Mucosa of gallbladder (tissue), 1 donor: ENCODE measurements around the gene SH3BGRL2. TPM values are rescaled to one million over a fixed set of nuclear protein-coding genes. Genes with fewer than 3 reads are reported as not detected.
"Not testable (repeated sequence)": the region's sequence is repeated elsewhere in the genome, so short reads cannot be mapped to it uniquely, and the experiment has no call there.

Experiments
- DNase-seq: peaks from one replicate; pipeline ENCODE4 v3.0.0-alpha.2; 2020; ENCODE audit warnings: low spot score
- total RNA-seq: library from RNA; stranded (reverse); gene quantifications from one replicate; pipeline ENCODE4 v1.2.1, GENCODE V29; 2021
- donor health status: DM: no; HTN: no; CAD: no.

The SH3BGRL2 gene
- total RNA-seq, 1 donor from 2014 or later: 64.3 TPM

DNA sequence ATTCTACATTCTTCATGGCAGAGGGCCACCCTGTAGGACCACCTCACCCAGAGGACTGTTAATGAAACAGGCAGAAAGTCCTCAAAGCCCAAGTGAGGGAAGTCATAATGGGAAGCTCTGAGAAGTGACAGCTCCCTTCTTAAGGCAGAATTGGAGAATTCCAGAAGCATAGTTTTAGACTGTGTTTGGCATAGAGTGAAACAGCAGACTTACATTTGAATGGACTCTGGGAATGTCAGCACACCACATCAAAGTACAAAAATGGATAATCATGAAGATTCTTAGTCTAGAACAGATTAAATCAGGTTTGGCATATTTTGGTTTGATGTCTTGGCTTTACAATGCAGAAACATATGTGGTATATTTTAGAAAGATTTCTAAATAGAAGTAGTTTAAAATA lies 17.9 kb downstream of the SH3BGRL2 start:
- DNase-seq: no peak

DNA sequence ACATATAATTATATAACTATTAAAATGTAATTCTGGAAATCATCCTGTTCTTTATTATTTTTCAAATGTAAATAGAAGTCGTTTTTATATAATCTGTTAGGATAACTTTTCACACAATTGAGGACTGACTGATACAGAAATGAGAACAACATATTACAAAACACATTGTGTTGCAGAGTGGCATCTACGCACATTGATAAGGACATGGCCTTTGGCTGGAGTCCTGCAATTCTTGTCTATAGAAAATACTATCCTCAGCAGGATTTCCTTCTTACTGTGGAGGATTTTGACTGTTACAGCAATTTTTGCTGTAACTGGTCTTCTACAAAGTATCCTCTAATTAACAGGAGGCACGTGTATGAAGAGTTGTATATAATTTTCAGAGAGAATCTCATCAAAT lies 19.8 kb downstream of the SH3BGRL2 start:
- DNase-seq: no peak

DNA sequence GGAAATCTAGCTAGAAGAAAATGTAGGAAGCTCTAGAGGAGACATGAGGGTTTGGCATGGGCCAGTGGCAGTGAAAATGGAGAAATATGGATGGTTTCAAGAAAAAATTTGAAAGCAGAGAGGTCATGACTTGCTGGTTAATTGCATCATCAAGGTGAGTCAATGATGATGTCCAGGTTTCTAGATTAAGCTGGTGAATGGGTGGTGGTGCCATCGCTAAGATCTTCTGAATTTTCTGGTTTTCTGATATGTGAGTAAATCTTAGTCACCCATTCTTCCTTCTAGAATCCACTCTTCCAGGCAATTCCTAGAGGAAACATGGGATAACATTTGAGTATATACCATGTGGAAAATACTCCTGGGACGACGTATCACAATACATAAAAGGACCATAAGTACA lies 25.0 kb downstream of the SH3BGRL2 start:
- no peak for DNase-seq

DNA sequence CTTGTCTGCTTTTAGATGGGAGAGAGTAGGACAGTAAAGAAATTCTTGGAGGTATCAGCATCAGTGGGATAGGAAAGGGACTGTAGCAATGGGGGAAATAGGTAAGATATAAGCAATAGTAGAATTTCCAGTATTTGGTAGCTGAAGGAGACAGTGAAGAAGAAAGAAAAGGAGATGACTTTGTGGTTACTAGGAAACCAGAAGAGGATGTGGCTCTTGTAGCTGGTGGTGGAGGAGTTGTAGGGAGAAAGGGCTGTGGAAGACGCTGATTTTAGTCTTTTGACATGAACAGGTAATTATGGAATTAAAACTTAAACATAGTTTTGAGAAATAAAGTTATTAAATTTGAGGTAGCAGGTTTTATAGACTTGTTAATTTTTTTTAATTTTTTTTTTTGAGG lies 26.1 kb downstream of the SH3BGRL2 start:
- DNase-seq: no peak

DNA sequence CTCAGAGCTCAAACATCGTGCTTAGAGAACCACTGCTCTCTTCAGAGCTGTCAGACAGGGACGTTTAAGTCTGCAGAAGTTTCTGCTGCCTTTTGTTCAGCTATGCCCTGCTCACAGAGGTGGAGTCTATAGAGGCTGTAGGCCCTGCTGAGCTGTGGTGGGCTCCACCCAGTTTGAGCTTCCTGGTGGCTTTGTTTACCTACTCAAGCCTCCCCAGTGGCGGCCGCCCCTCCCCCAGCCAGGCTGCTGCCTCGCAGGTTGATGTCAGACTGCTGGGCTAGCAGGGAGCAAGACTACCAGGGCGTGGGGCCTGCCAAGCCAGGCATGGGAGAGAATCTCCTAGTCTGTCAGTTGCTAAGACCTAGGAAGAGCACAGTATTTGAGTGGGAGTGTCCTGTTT lies 32.5 kb downstream of the SH3BGRL2 start:
- DNase-seq: peak; percentile 24

DNA sequence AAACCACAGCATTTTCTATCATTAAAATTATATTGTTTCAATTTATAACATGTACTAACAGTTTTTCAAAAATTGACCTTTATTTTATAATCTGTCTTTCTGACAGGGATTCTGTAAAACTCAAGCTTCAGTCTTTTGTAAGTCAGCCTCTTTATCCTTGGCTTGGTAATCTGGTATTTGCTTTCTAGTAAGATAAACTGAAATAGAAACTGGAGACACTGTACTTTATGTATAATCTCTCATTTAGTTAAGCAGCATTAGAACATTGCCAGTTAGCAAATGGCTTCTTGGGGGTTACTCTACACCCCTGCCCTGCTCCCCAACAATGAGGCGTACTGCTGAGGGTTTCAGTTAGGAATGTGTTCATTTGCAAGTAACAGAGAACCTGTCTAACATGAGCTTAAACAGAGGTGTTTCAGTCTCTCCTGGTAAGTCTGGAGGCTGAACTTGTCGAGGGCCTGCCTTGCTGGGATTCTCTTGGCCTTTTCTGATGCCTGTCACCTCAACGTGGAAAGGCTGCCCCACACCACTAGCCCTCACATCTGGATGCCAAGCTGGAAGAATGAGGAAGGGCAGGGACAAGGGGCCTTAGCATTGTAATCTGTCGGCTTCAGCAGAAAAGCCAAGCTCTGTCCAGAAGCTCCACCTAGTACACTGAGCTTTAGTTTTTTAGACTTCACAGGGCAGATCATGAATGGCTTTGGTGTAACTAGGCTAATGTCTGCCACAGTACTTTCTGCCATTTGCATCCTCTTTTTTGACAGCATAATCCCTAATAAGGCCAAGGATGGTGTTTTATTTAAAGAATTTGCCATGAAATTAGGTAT lies 34.8 kb downstream of the SH3BGRL2 start:
- no peak for DNase-seq

DNA sequence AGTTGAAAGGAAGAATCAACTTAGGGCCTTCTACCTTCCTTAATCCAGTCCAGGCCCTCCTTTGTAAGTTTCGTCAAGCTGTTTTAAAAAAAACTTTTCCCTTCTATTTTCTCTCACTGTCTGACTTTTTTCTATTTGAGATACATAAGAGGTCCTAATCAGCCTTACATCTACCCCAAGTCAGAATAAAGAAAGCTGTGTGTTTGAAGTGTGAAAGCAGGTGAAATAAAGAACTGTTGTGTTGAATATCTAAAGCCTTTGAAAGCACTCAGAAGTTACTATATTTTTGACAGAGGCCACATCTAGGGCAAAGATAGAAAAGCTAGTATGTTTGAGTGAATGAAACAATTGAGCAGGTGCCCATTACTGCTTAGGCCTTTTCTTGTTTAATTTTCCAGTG lies 35.5 kb downstream of the SH3BGRL2 start:
- DNase-seq: no peak

DNA sequence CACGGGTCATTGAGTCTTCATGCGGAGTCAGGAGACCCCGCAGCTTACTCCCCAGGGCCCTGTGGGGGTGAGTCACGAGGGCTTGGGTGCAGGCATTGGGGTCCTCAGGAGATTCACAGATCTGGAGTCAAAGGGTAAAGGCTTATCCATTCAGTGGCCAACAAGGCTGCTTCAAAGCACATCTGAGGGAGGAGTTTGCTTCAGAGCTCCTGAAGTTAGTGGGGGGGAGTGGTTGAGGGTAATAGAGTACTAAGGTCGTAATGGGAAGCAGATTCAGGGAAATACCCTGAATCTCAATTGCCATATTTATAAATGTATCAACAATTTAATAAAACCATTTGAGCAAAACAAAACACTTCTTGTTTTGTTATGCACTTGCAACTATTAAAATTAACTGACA lies 37.3 kb downstream of the SH3BGRL2 start:
- DNase-seq: no peak

DNA sequence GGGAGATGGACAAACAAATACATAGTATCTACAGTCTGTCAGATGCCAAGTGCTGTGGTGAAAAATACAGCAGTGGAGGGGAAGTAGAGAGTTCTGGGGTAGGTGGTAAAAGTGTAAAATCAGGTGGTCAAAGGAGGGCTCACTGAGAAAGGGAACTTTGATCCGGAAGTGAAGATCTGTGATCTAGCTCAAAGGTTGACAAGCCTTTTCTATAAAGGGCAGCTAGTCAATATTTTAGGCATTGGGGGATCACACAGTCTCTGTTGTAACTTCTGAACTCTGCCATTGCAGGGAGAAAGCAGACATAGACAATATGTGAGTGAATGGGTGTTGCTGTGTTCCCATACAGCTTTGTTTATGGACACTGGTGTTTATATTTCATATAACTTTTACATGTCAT lies 38.6 kb downstream of the SH3BGRL2 start:
- no peak for DNase-seq

DNA sequence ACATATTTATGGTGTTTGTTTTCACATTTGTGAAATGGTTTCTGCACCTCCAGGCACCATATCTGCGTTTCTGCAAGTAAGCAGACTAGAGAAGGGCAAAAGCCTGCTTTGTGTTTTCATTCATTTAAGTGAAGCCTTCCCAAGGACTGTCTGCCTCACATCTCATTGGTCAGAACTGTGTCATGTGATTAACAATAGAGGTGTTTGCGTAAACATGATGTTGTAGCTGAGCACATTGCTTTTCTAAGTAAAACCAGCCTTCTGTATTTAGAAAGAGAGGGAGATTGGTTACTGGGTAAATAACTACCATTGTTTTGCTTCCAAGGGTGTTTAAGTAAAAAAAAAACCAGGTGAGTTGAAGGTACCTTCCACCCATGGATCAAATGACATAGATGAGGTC lies 39.7 kb downstream of the SH3BGRL2 start:
- no peak for DNase-seq

DNA sequence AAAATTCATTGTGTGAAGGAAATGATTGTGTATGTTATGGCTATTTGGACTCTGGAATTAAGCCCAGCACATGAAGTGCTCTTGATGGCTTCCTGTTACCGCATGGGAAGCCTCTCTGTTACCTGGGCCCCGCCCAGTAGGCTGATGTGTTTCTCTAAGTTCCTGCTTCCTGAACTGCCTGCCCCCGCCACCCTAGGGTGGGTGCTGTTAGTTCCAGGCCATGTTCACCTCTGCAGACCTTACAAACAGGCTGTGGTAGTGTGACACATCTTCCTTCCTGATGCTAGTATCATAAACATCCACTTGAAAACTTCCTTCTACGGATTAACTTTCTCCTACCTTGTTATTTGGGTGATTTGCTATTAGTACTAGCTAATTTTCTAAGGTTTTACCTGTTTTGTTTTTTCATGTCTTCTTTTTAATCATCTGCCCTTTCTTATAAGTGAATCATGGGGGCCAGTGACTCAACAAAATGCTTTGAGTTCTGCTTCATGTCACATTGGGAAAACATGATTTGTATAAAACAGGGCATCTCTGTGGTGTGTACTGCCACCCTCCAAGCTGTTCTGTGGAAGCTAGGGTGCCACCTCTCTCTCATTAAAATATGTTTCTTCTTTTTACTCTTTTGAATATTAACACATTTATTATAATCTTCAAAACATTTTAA lies 40.6 kb downstream of the SH3BGRL2 start:
- peak; percentile 85 for DNase-seq

DNA sequence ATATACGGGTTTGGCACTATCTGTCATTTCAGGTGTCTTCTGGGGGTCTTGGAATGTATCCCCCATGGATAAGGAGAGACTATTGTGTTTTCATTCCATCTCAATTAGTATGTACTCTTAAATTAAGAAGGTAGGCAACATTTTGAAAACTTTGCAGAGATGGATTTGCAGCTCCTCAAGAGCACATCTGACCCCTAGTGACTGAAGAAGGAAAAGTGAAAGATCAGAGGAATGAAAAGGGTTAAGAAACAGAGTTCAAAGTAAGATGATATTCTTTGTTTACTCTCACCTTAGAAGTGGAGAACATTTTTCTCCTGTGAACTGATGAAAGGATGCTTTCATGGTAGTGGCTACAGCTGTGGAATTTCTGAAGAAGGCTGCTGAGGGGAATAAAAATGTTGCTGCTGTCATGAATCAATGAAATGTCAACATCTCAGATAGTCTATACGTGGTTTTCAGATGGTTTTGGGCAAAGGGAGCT lies 41.5 kb downstream of the SH3BGRL2 start:
- DNase-seq: no peak

DNA sequence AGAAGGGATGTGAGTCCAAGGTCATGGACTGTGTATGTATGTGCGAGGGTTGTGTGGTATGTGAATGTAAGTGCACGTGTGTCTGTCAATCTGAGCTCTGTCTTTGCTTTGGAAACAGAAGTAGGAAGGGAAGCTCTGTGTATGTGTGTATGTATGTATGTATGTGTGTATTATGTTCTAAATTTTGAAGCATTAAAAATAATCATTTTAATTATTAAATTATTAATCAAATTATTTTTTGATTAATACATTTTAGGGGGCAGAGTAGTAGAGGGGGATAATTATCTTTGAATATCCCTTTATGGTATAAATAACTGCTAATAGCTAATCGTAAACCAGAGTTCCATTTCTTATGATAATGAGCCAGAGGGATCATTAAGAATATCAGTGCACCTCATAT lies 42.8 kb downstream of the SH3BGRL2 start:
- no peak for DNase-seq

DNA sequence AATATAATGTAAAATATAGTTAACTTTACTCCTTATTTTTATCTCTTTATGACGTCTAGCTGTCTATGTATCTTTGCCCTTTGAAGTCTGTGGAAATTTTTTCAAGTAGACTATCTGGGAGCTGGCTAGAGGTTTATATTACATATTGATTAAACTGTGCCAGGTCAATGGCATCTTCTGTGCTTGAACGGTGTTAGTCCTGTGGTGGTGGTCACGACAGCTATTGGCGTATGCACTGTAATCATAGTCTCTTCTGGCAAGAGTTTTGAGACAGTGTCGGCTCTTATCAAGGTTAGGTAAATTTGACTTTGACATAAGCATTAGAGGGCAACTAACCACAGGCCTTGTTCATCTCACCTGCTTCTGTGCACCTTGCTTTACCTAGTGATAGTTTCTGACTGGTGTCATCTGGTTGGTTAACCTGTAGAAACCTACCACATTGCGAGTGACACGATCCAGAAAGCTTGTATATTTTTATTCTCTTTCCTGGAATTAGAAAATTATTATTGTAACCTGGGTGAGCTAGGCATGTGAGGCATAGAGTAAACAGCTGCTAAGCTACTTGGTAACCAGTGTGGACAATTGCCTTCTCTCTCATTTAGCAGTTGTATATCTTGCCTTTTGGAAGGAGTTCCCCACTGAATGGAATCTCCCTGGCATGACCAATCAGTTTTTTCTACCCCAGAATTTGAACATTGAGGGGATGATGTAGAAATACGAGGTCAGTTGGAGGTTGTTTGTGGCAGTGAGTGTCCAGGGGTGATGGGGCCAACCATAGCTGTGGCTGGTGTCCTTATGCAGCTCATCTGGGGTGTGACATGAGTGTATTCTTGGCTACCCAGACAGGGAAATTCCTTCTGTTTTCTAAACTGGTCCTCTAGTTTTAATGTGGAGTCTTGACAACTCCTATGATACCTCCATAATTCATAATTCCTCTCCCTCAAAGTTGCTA lies 45.9 kb downstream of the SH3BGRL2 start:
- DNase-seq: no peak

DNA sequence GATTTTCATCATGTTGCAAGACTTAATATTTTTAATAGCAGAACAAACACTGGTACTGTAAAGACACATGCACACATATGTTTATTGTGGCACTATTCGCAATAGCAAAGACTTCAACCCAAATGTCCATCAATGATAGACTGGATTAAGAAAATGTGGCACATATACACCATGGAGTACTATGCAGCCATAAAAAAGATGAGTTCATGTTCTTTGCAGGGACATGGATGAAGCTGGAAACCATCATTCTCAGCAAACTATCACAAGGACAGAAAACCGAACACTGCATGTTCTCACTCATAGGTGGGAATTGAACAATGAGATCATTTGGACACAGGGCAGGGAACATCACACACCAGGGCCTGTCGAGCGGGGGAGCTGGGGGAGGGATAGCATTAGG lies 51.6 kb downstream of the SH3BGRL2 start:
- DNase-seq: not testable (repeated sequence)

DNA sequence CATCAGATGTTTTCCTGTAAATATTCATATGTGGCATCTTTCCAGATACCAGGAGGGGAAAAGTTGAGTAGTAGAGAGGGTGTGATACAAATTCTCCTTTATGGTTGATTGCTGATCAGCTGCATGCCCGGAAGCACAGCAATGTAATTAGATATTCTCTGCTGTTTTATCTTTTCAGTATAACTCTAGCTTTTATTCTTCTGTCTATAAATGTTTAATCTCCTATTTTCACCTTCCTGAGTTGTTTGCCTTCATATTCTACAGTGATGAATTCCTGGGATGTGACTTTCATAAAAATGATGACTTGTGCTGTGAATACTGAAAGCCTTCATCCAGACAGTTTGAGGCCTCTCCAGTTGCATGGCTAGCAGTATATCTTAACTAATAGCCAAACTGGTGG lies 53.7 kb downstream of the SH3BGRL2 start:
- DNase-seq: no peak

DNA sequence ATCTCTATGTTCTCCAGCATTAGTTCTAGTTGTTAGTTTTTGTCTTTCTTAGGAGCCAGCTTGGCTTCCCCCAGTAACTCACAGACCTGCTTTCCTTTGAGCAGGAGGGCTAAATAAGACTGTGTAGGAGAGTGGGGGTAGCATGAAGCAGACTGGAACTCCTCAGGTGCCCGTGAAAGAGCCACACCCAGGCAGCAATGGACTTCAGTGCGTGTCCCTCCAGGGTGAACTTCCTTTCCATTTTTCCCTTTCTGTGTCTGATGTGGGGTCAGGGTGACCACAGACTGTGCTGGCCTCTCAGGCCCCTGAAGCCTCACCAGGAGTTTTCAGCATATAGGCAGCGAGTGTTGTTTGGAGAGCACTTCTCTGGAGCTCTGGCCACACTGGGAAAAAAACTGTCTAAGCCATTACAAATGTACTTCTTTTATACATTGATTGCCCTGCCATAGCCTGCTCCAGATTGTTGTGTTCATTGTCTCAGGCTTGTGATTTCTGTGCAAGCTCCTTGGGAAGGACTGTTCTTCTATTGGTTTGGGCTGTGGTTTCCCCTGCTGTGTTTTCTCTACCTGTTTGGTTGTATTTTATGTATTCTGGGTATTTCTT lies 55.7 kb downstream of the SH3BGRL2 start:
- DNase-seq: no peak

DNA sequence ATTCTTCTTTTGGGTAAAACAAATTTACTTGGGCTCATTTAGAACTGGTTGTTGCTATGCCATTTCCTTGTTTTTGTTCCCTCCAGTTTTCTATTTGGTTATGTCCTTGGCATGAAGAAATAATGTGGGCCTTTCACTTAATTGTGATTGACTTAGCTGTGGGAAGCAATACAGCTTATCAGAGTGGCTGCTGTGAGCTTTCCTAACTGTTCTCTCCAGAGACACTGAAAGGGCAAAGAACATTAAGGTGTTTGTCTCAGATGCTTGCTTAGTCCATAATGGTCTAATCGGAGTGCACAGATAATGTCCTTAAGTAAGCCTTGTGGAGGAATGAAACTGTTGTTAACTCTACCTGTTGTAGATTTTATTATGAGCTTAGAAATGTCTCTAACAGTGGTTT lies 56.6 kb downstream of the SH3BGRL2 start:
- no peak for DNase-seq

DNA sequence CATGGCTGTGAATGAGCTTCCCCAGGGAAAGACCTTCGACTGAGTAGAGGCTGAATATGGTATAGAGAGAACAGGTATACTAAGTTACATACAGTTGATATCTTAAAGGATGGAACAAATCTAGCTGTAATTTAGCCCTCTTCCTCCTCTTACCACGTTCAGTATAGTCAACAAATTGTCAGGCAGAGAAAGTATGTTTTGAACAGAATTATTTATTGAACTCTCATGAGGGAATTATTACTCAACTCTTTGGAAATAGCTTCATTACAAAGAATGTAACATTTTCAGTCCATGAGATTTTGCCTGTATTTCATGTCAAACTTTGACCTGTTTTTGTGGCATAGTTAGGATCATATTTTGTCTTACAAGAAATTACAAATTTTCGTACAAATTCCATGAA lies 63.0 kb downstream of the SH3BGRL2 start:
- DNase-seq: no peak

DNA sequence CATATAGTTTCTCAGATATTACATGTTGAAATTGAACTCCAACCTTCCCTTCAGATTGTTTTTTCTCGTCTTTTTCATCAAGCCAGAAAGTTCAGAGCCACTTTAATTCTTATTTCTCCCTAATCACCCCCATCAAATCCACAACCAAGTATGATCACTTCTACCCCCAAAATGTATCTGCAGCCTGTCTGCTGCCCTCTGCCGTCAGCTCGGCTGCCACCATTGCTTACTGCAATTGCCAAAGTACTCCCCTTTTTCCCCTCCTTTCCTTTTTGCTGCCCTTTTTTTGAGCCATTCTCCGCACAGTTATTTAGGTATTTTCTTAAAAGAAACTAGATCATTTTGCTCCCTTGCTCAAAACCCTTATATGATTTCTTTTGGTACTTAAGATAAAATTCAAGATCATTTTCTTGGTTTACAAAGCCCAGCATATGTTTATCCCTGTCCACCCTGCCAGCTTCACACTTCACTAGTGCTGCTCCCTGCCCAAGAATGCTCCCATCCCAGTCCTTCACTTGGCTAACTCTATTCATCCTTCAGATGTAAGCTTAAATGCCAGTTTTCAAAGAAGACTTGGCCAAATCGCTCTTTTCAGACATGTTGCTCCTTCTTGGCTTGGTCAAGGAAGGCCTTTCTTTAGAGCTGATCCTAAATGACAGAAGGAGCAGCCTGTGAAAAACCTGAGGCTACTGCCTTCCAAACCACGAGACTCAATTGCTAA lies 63.7 kb downstream of the SH3BGRL2 start:
- no peak for DNase-seq

DNA sequence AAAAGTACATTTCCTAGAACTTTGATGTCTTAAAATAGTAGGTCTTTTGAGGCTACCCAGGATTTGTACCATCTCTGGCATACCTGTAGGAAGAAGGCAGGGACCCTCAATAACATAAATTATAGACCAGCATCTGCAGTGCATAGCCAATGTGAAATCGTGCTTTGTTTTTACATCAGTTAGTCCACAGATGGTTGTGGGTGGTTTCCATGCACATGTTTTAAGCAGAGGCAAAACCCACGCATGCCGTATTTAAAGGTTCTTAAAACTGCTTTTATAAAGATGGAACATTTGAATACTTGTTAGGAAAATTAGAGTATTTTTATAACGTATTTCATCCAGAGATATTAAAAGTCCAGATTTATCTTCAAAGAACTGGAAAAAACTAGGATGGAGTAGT lies 66.3 kb downstream of the SH3BGRL2 start:
- no peak for DNase-seq
